ENCODE data around the gene OR51V1.

DNA sequence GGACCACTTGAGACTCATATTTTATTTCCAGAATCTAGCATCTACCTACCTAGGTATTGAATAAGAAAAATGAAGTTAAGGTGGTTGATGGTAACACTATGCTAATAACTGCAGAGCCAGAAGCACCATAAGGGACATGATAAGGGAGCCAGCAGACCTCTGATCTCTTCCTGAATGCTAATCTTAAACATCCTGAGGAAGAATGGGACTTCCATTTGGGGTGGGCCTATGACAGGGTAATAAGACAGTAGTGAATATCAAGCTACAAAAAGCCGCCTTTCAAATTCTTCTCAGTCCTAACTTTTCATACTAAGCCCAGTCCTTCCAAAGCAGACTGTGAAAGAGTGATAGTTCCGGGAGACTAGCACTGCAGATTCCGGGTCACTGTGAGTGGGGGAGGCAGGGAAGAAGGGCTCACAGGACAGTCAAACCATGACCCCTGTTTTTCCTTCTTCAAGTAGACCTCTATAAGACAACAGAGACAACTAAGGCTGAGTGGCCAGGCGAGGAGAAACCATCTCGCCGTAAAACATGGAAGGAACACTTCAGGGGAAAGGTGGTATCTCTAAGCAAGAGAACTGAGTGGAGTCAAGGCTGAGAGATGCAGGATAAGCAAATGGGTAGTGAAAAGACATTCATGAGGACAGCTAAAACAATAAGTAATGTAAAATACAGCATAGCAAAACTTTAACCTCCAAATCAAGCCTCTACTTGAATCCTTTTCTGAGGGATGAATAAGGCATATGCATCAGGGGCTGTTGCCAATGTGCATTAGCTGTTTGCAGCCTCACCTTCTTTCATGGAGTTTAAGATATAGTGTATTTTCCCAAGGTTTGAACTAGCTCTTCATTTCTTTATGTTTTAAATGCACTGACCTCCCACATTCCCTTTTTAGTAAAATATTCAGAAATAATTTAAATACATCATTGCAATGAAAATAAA, 24.3 kb upstream of the OR51V1 start:
- TF ChIP-seq, protein P1, sequence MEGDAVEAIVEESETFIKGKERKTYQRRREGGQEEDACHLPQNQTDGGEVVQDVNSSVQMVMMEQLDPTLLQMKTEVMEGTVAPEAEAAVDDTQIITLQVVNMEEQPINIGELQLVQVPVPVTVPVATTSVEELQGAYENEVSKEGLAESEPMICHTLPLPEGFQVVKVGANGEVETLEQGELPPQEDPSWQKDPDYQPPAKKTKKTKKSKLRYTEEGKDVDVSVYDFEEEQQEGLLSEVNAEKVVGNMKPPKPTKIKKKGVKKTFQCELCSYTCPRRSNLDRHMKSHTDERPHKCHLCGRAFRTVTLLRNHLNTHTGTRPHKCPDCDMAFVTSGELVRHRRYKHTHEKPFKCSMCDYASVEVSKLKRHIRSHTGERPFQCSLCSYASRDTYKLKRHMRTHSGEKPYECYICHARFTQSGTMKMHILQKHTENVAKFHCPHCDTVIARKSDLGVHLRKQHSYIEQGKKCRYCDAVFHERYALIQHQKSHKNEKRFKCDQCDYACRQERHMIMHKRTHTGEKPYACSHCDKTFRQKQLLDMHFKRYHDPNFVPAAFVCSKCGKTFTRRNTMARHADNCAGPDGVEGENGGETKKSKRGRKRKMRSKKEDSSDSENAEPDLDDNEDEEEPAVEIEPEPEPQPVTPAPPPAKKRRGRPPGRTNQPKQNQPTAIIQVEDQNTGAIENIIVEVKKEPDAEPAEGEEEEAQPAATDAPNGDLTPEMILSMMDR (IDR thresholded peaks at IDR 0.05; ENCODE audit: borderline replicate concordance, extremely low read depth, low read length, poor library complexity, severe bottlenecking) = no peak
- TF ChIP-seq EZH2 (IDR thresholded peaks at IDR 0.05; ENCODE audit: borderline replicate concordance, low read depth, low read length, severe bottlenecking) = no peak

Data from DND-41 (cell line).